Measurements from ENCODE around the gene RECQL5.
"Not testable (repeated sequence)": the region's sequence is repeated elsewhere in the genome, so short reads cannot be mapped to it uniquely, and the experiment has no call there.

The RECQL5 gene

DNA sequence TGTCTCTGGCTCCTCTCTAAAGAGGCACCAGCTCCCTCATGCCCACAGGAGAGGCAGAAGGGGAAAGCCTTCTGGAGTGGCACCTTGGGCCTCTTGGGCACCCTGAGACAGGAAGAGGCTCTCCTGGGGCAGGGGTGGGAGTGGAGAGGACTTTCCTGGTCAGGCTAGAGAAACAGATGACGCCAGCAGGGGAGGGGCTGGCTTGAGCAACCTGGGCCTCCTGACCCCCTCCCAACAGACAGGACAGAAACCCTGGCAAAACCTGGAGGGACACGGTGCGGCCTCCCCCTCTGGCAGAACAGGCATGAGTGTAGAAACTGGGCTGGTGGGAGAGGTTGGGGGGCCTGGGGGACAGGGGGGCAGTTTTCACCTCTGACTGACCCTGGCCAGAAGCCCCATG, 27.6 kb downstream of the RECQL5 start:
- no peak for DNase-seq (ENCODE audit: low read depth)
- no peak overlapping the region for H3K4me3 ChIP-seq (ENCODE audit: low read length)
- TF ChIP-seq, protein P1, sequence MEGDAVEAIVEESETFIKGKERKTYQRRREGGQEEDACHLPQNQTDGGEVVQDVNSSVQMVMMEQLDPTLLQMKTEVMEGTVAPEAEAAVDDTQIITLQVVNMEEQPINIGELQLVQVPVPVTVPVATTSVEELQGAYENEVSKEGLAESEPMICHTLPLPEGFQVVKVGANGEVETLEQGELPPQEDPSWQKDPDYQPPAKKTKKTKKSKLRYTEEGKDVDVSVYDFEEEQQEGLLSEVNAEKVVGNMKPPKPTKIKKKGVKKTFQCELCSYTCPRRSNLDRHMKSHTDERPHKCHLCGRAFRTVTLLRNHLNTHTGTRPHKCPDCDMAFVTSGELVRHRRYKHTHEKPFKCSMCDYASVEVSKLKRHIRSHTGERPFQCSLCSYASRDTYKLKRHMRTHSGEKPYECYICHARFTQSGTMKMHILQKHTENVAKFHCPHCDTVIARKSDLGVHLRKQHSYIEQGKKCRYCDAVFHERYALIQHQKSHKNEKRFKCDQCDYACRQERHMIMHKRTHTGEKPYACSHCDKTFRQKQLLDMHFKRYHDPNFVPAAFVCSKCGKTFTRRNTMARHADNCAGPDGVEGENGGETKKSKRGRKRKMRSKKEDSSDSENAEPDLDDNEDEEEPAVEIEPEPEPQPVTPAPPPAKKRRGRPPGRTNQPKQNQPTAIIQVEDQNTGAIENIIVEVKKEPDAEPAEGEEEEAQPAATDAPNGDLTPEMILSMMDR (conservative IDR thresholded peaks at IDR 0.05; ENCODE audit: low read depth, low read length) = no peak

DNA sequence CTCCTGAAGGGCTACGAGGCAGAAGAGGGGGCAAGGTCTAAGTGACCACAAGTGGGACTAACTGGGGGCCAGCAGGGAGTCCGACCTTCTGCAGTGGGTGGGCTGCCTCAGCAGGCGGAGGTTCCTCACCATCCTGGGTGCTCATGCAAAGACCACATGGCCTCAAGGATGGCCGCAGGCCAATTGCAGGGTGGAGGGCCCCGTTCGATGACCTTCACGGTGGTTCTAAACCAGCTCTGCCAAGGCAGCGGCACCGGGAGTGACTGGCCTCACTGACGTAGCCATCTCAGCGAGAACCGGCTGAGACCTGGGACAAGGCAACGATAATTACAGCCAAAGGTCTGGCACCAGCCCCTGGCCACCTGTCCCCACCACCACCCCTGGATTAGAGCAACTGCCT, 28.1 kb downstream of the RECQL5 start:
- no peak overlapping the region for H3K4me3 ChIP-seq (ENCODE audit: low read length)
- TF ChIP-seq, protein P1 (conservative IDR thresholded peaks at IDR 0.05; ENCODE audit: low read depth, low read length) = no peak
- no peak for DNase-seq (ENCODE audit: low read depth)

DNA sequence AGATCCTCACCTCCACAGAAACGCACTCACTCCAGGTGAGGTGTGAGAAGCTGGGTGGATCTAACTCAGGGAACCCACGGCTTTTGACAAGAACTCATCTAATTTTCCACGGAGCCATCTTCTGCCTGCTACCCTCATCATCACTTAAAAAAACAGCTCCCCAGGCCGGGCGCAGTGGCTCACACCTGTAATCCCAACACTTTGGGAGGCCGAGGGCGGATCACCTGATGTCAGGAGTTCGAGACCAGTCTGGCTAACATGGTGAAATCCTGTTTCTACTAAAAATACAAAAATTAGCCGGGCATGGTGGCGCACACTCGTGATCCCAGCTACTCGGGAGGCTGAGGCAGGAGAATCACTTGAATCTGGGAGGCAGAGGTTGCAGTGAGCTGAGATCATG, 28.9 kb downstream of the RECQL5 start:
- not testable (repeated sequence) for DNase-seq (ENCODE audit: low read depth); H3K4me3 ChIP-seq (ENCODE audit: low read length)

DNA sequence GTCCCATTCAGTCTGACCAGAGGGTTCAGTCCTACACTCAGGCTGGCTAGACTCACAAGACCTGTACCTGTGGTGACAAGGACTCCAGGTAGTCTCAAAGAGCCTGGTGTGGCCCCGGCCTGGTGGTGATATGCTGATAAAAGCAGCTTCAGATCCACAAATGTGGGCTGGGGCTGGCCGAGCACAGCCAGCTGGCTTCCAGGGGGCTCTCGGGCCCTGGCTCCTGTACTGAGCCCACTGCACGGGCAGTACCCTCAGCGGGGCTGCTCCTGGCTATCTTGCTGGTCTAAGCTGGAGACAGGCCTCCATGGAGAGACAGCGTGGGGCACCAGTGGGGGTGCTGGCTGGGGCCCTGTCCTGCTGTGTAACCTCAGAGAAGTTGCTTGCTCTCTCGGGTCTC, 29.4 kb downstream of the RECQL5 start:
- no peak overlapping the region for H3K4me3 ChIP-seq (ENCODE audit: low read length)
- TF ChIP-seq, protein P1 (conservative IDR thresholded peaks at IDR 0.05; ENCODE audit: low read depth, low read length) = no peak
- DNase-seq (ENCODE audit: low read depth) = no peak

DNA sequence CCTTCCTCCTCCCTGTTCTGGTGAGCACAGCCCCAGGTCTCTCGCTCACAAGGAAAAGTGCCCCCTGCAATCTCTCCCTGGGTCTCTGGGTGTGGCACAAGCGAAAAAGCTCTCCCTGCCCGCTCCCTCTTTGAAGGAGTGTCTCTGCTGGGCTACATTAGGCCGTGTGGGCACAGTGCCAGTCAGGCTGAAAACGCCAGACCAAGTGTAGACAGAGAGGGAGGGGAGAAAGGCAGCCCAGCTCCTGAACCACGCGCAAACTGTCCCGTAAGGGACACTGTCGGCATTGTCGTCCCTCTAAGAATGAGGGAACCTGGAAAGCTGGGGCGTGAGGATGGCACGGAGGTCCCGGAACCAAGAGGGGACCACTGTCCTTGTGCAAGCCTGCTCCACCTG, 29.8 kb downstream of the RECQL5 start:
- no peak for DNase-seq (ENCODE audit: low read depth)
- TF ChIP-seq, protein P1 (conservative IDR thresholded peaks at IDR 0.05; ENCODE audit: low read depth, low read length) = no peak
- no peak overlapping the region for H3K4me3 ChIP-seq (ENCODE audit: low read length)

DNA sequence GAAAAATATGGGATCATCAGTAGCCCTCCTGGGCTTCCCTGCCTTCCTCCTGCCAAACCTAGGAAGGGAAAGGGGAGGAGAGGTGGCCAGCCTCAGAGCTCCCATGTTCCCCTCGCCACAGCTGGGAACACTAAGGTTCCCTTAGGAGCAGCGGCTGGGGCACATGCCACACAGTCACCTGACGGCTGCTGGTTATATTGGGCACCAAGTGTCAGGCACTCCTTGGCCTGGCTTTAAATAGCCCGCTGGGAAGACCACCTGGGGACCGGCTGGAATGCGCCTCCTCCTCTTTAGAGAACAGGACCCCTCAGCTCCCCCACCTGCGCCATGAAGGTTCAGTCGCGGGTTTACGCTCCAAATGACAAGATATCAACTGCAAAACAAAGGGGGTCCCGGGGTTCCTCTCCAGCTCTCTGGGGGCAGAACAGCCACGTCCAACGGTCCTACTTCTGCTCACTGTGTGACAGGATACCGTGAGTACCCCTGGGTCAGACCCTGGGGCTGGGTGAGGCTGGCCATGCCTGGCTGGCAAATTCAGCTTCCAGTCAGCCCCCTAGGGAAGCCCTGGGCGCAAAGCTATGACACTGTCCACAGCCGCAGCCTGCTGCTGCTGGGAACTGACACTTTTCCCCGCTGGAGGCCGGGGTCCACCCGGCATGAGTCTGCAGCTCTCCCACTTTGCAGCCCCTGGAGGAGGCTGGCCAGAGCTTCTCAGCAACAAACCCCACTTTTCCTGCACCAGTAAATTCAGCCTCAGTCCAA, 30.4 kb downstream of the RECQL5 start:
- H3K4me3 ChIP-seq (ENCODE audit: low read length) = no peak overlapping the region

DNA sequence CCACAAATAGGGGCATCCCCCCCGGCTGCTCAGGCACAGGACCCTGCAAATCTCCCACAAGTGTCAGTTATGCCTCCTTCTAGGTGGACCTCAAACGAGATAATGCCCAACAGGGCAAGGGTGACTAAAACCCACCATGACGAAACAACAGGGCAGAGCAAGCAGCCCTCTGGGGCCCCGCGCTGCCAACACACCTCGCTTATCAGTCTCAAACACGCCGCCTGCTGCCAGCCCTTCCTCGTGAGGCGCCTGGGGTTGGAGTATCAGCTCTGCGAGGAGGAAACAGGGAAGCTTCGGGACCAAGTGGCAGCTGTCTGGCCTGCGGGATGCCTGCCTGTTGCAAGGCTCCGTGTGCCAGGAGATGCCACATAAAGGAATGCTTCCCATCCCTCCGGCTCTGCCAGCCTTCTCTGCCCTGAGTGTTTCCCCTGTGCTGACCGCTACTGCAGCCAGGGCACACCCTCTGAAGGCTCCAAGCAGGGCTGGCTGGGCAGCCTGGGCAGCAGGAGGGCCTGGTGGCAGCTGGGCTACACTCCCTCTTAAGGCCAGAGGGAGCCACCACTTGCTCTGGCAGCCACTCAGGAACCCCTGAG, 31.2 kb downstream of the RECQL5 start:
- no peak overlapping the region for H3K4me3 ChIP-seq (ENCODE audit: low read length)
- DNase-seq (ENCODE audit: low read depth) = no peak
- TF ChIP-seq, protein P1 (conservative IDR thresholded peaks at IDR 0.05; ENCODE audit: low read depth, low read length) = no peak

More for the DNA sequence above, 30.4 kb downstream of the RECQL5 start:
- TF ChIP-seq, protein P1 (conservative IDR thresholded peaks at IDR 0.05; ENCODE audit: low read depth, low read length) = no peak
- DNase-seq (ENCODE audit: low read depth) = no peak
